ENCODE data around the gene FBXW8.
"Not testable (repeated sequence)": the region's sequence is repeated elsewhere in the genome, so short reads cannot be mapped to it uniquely, and the experiment has no call there.

The FBXW8 gene

GRCh38 chr12:117053597-117054201, 142.9 kb downstream of the FBXW8 start:
- DNase-seq (ENCODE audit: low read depth): no peak

GRCh38 chr12:117054279-117054678, 143.5 kb downstream of the FBXW8 start:
- DNase-seq (ENCODE audit: low read depth): no peak

- DNase-seq (ENCODE audit: low read depth): not testable (repeated sequence)
Measured at GRCh38 chr12:117057626-117058025, 146.9 kb downstream of the FBXW8 start.

GRCh38 chr12:117058442-117059072, 147.8 kb downstream of the FBXW8 start:
- no peak for DNase-seq (ENCODE audit: low read depth)

GRCh38 chr12:117059156-117059555, 148.4 kb downstream of the FBXW8 start:
- no peak for DNase-seq (ENCODE audit: low read depth)

- no peak for DNase-seq (ENCODE audit: low read depth)
Measured at GRCh38 chr12:117060246-117060928, 149.6 kb downstream of the FBXW8 start.

- DNase-seq (ENCODE audit: low read depth): no peak
Measured at GRCh38 chr12:117060929-117061305, 150.2 kb downstream of the FBXW8 start.

- DNase-seq (ENCODE audit: low read depth): no peak
Measured at GRCh38 chr12:117061555-117062079, 150.9 kb downstream of the FBXW8 start.

GRCh38 chr12:117063162-117063911, 152.6 kb downstream of the FBXW8 start:
- DNase-seq (ENCODE audit: low read depth): no peak

- no peak for DNase-seq (ENCODE audit: low read depth)
Measured at GRCh38 chr12:117064049-117064448, 153.3 kb downstream of the FBXW8 start.

GRCh38 chr12:117064596-117064995, 153.8 kb downstream of the FBXW8 start:
- DNase-seq (ENCODE audit: low read depth): no peak

GRCh38 chr12:117067016-117067415, 156.3 kb downstream of the FBXW8 start:
- no peak for DNase-seq (ENCODE audit: low read depth)

GRCh38 chr12:117067638-117068037, 156.9 kb downstream of the FBXW8 start:
- DNase-seq (ENCODE audit: low read depth): no peak

- no peak for DNase-seq (ENCODE audit: low read depth)
Measured at GRCh38 chr12:117068492-117068891, 157.7 kb downstream of the FBXW8 start.

- no peak for DNase-seq (ENCODE audit: low read depth)
Measured at GRCh38 chr12:117069101-117069797, 158.5 kb downstream of the FBXW8 start.

- DNase-seq (ENCODE audit: low read depth): no peak
Measured at GRCh38 chr12:117069926-117070900, 159.5 kb downstream of the FBXW8 start.

GRCh38 chr12:117071009-117071408, 160.3 kb downstream of the FBXW8 start:
- no peak for DNase-seq (ENCODE audit: low read depth)

- DNase-seq (ENCODE audit: low read depth): no peak
Measured at GRCh38 chr12:117072106-117072505, 161.4 kb downstream of the FBXW8 start.

- DNase-seq (ENCODE audit: low read depth): no peak
Measured at GRCh38 chr12:117072736-117073490, 162.2 kb downstream of the FBXW8 start.

GRCh38 chr12:117073611-117074010, 162.9 kb downstream of the FBXW8 start:
- DNase-seq (ENCODE audit: low read depth): no peak

Data from iris pigment epithelial cell (primary cell).